Adrenal gland (tissue), 5 donors: Measurements from ENCODE around the gene PYURF.

Experiments used
- CTCF ChIP-seq, 6 experiments: fragments of 450-650 bp in 4 of 6; fragments of 200-600 bp in 2 of 6; sonication (generic) in 1 of 6; IDR thresholded peaks; 1 replicate in 5 of 6; 2 replicates in 1 of 6; pipeline versions ENCODE4 v1.5.1 to v1.8.0; 2016 to 2021; ENCODE audit warnings: antibody characterized with exemption in 6 of 6, mild to moderate bottlenecking in 2 of 6, moderate library complexity in 1 of 6
- POLR2A ChIP-seq, 2 donors: fragments of 450-650 bp; IDR thresholded peaks; one replicate each; pipeline ENCODE4 v1.6.1; 2017; ENCODE audit warnings: antibody characterized with exemption in 2 of 2, mild to moderate bottlenecking in 2 of 2, moderate library complexity in 1 of 2
- donor health status: DM: no; HTN: no; CAD: no.

GRCh38 chr4:88524171-88524570 lies 595 bp upstream of the PYURF start:
- TF ChIP-seq CTCF (IDR thresholded peaks at IDR 0.05): no peak
- TF ChIP-seq POLR2A (IDR thresholded peaks at IDR 0.05): no peak
